Esophagus muscularis mucosa (tissue), 4 donors: ENCODE data around the gene ZMIZ1. TPM values are rescaled to one million over a fixed set of nuclear protein-coding genes. Genes with fewer than 3 reads are reported as not detected.
A peak's percentile ranks its signal among the peaks of the same experiment; 100 is the strongest.

ENCODE experiments used
- DNase-seq: peaks from one replicate; pipeline ENCODE4 v3.0.0-alpha.2; 2017; ENCODE audit errors: extremely low spot score
- H3K27ac ChIP-seq, 4 donors: fragments of 200-600 bp; sonication (generic); replicated peaks in 1 of 4; 1 replicate in 3 of 4; 2 replicates in 1 of 4; pipeline ENCODE4 v1.5.1; 2016 to 2019; ENCODE audit warnings: mild to moderate bottlenecking in 1 of 4
- H3K27me3 ChIP-seq, 4 donors: fragments of 200-600 bp; sonication (generic); one replicate each; pipeline versions ENCODE4 v1.5.1 to v1.6.0; 2016 to 2019
- H3K36me3 ChIP-seq, 4 donors: fragments of 200-600 bp; sonication (generic); one replicate each; pipeline ENCODE4 v1.5.1; 2016 to 2019
- H3K4me1 ChIP-seq, 4 donors: fragments of 200-600 bp; sonication (generic); one replicate each; pipeline ENCODE4 v1.5.1; 2016 to 2019
- H3K4me3 ChIP-seq, 4 donors: fragments of 200-600 bp; sonication (generic); 1 replicate in 2 of 4; 2 replicates in 2 of 4; pipeline ENCODE4 v1.5.1; 2016 to 2019; ENCODE audit warnings: mild to moderate bottlenecking in 4 of 4, moderate library complexity in 1 of 4
- H3K9me3 ChIP-seq, 4 donors: fragments of 200-600 bp; sonication (generic); 1 replicate in 3 of 4; 2 replicates in 1 of 4; pipeline ENCODE4 v1.5.1; 2016 to 2019
- EP300 ChIP-seq: sonication (generic); formaldehyde crosslinking; IDR thresholded peaks from one replicate; pipeline ENCODE4 v1.6.1; 2017; ENCODE audit warnings: antibody characterized with exemption
- POLR2A ChIP-seq: fragments of 450-650 bp; IDR thresholded peaks from one replicate; pipeline ENCODE4 v1.6.1; 2017; ENCODE audit warnings: antibody characterized with exemption, moderate library complexity, mild to moderate bottlenecking, low read depth
- POLR2AphosphoS5 ChIP-seq, 2 donors: sonication (generic); formaldehyde crosslinking; IDR thresholded peaks; one replicate each; pipeline ENCODE4 v1.6.1; 2017; ENCODE audit warnings: antibody characterized with exemption in 2 of 2
- WGBS: methylation state at CpG from one replicate; pipeline ENCODE4 v1.1.5; 2018; 5-methylcytosine and 5-hydroxymethylcytosine counted together
- intact Hi-C: fragments of 100-400 bp; cut with DNase I; formaldehyde crosslinking; loops from one replicate; pipeline ENCODE4 v1.15.1; 2023
- total RNA-seq, 4 donors: library from RNA; depleted of rRNA; stranded (reverse); fragments of >200 nt; gene quantifications; one replicate each; pipeline versions ENCODE4 v1.1.0 to v1.2.1, GENCODE V29; 2016
- TF ChIP-seq, protein P1 (sequence below), 3 experiments: fragments of 200-600 bp in 2 of 3; fragments of 450-650 bp in 1 of 3; sonication (generic) in 2 of 3; IDR thresholded peaks; one replicate each; pipeline ENCODE4 v1.5.1; 2017 to 2019; ENCODE audit warnings: antibody characterized with exemption in 3 of 3, mild to moderate bottlenecking in 2 of 3, moderate library complexity in 1 of 3

ZMIZ1 gene
- total RNA-seq, 4 donors from 2014 or later, result 48.7 to 87.2 (median 66.0) TPM

DNA sequence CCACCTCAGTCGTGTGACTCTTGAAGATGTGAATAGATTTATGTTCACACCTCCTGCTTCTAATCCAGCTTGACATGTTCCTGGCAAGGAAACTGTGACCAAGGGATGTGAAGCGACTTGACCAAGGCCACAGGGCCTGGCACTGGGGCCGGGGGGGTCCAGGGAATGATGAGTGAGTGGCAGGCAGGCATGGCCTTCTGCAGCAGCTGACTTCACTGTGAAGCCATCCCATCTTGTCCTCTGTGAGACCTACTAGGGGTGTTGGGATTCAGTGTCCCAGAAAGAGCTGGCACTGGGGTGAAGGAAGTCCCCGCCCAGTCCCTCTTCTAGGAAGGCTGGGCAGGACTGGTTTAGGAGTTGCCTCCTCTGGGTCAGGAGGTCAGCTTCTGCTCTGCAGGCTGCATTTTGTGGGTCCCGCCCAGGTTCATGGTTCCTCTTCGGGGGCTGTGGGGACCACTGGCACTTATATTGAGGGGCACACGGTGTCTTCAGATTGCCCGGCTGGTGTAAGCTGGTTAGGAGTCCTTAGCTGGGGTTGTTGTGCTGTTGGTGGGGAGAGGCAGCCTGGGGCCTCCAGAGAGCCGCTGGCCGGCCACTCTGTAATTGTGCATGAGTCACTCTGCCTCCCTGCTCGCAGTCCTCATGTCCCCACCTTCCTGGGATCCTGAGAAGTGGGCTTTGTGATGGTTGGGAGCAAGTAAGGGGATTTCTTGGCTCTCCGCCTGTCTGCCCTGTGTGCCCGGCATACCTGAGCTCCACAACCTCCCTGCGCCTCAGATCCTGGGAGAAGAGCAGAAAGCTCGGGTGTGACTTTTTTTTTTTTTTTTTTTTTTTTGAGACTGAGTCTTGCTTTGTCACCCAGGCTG, 11.0 kb downstream of the ZMIZ1 start:
- Histone ChIP-seq H3K27me3 (no peaks in the 10 kb centered on the region), H3K27ac (peak overlapping the region; percentile 73 to 81 (median 78)), H3K4me3 (peak overlapping the region in 3 of 4 donors; percentile 0 to 29 (median 7)), H3K9me3 (no peaks in the 10 kb centered on the region), H3K36me3 (no peaks in the 10 kb centered on the region), H3K4me1 (peaks cover 99 to 100% (median 100%) of the 10 kb centered on the region in 4 donors)
- WGBS, result 46% methylated on average over 10 of the region's 15 CpGs
- TF ChIP-seq POLR2AphosphoS5 (IDR thresholded peaks at IDR 0.05) (peak in 1 of 2 donors; percentile 28), POLR2A (no peak), EP300 (no peak)
- DNase-seq, result no peak
- intact Hi-C loops, result no loop called here

DNA sequence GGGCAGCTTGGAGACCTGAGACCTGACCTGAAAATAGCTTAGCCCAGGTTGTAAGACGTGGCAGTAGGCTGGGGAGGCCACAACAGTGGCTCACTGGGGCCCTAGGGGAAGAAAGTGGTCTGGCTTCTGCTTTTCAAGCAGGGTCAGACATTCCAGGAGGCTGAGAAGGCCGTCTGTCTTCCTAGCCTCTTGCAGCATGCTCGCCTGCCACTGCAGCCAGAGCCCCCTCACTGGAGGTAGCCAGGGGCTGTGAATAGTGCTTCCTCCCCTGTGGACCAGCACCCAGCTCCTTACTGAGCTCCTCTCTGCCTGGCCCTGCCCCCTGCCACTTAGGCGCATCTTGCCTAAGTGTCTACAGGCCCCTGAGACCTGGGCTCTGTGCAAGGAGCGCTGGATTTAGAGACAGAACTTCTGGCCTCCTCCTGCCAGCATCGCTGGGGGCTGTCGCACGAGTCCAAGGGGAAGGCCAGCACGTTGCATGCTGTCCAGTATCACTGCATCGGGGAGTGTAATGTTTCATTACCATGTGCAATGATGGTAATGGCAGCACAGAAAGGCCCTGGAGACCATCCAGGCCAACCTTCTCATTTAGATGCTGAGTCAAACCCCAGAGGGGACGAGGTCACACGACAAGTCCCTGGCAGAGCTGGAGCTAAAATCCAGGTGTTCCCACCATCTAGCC, 12.7 kb downstream of the ZMIZ1 start:
- peak overlapping the region; percentile 73 to 81 (median 78) for H3K27ac ChIP-seq
- intact Hi-C loops, result no loop called here

DNA sequence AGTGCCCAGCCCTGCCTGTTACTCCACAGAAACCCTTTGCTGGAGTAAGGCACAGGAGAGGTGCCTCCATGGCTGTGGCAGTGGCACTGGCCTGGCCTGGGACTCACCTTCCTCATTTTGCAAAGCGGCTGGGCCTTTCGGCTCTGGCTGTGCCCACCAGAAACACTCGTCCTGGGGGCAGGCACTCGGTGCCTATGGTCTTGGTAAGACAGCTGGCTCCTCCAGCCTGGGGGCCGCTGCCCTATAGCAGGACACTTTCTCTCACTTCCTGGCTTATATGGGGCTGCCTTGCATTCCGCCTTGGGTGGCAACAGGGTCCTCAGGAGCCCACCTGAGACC, 13.2 kb downstream of the ZMIZ1 start:
- no peak for TF ChIP-seq POLR2AphosphoS5 (IDR thresholded peaks at IDR 0.05)
- TF ChIP-seq EP300, result no peak
- TF ChIP-seq POLR2A, result no peak
- TF ChIP-seq, protein P1, sequence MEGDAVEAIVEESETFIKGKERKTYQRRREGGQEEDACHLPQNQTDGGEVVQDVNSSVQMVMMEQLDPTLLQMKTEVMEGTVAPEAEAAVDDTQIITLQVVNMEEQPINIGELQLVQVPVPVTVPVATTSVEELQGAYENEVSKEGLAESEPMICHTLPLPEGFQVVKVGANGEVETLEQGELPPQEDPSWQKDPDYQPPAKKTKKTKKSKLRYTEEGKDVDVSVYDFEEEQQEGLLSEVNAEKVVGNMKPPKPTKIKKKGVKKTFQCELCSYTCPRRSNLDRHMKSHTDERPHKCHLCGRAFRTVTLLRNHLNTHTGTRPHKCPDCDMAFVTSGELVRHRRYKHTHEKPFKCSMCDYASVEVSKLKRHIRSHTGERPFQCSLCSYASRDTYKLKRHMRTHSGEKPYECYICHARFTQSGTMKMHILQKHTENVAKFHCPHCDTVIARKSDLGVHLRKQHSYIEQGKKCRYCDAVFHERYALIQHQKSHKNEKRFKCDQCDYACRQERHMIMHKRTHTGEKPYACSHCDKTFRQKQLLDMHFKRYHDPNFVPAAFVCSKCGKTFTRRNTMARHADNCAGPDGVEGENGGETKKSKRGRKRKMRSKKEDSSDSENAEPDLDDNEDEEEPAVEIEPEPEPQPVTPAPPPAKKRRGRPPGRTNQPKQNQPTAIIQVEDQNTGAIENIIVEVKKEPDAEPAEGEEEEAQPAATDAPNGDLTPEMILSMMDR (IDR thresholded peaks at IDR 0.05), result no peak

More for the DNA sequence above, 12.7 kb downstream of the ZMIZ1 start:
- Histone ChIP-seq H3K4me3 (no peak overlapping the region), H3K9me3 (no peaks in the 10 kb centered on the region), H3K27me3 (no peaks in the 10 kb centered on the region), H3K36me3 (no peaks in the 10 kb centered on the region), H3K4me1 (peaks cover 99 to 100% (median 100%) of the 10 kb centered on the region in 4 donors)
- DNase-seq, result no peak
- TF ChIP-seq, protein P1 (IDR thresholded peaks at IDR 0.05), result no peak
- no peak for TF ChIP-seq EP300
- TF ChIP-seq POLR2A, result no peak
- TF ChIP-seq POLR2AphosphoS5 (IDR thresholded peaks at IDR 0.05), result peak in 1 of 2 donors; percentile 6
- 23% methylated on average over 11 of the region's 12 CpGs for WGBS

DNA sequence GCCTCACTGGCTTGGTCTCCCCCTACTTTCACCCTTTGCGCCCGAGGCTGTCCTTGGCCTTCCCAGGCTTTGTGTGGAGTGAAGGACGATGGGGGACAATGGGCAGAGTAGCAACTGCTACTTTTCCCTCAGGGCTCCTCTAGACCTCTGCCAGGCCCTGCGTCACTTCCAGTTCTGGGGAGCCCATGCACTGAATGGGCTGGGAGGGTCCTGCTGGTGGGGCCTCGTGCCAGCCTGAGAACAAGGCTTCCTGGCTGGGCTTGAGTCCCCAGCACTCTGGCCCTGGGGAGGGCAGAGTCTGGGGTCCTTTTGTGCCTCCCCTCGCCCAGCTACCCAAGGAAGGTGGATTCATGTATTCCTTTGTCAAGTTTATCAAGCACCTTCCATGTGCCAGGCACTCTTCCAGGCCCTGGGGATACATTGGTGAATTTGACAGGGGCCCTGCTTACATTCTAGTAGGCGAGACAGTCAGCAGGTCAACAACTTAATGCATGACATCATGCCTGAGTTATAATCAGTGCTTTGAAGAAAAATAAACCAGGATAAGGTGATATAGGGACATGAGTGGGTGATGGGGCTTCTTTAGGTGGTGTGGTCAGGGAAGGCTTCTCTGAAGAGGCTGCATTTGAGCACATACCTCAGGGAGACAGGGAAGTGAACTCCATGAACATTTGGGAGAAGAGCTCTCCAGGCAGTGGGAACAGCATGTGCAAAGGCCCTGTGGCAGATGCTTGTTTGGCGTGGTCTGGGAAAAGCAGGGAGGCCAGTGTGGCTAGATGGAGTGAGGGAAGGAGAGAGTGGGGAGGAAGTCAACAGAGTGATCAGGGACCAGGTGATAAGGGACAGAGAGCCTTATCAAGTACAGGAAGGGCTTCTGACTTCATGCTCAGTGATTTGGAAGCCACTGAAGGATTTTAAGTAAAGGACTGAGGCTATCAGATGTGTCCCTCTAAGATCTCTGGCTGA, 14.1 kb downstream of the ZMIZ1 start:
- intact Hi-C loops, result no loop called here
- Histone ChIP-seq H3K4me1 (peaks cover 99 to 100% (median 100%) of the 10 kb centered on the region in 4 donors), H3K27ac (peak overlapping the region; percentile 73 to 81 (median 78)), H3K27me3 (no peaks in the 10 kb centered on the region), H3K9me3 (no peaks in the 10 kb centered on the region), H3K4me3 (no peak overlapping the region), H3K36me3 (no peaks in the 10 kb centered on the region)
- WGBS, result 81% methylated on average over 8 of the region's 8 CpGs
- no peak for DNase-seq
- no peak for TF ChIP-seq EP300
- TF ChIP-seq POLR2AphosphoS5 (IDR thresholded peaks at IDR 0.05), result no peak
- TF ChIP-seq, protein P1 (IDR thresholded peaks at IDR 0.05), result no peak
- no peak for TF ChIP-seq POLR2A

More for the DNA sequence above, 13.2 kb downstream of the ZMIZ1 start:
- H3K4me1 ChIP-seq, result peaks cover 99 to 100% (median 100%) of the 10 kb centered on the region in 4 donors
- no peaks in the 10 kb centered on the region for H3K9me3 ChIP-seq
- no peak for DNase-seq
- 100% methylated on average over 2 of the region's 6 CpGs for WGBS
- H3K4me3 ChIP-seq, result no peak overlapping the region
- H3K36me3 ChIP-seq, result no peaks in the 10 kb centered on the region
- H3K27ac ChIP-seq, result peak overlapping the region; percentile 73 to 81 (median 78)
- H3K27me3 ChIP-seq, result no peaks in the 10 kb centered on the region
- intact Hi-C loops, result no loop called here
